ENCODE data around the gene CSNK1D. TPM values are rescaled to one million over a fixed set of nuclear protein-coding genes. Genes with fewer than 3 reads are reported as not detected.

CSNK1D gene
- total and polyA plus RNA-seq, 10 of the 15 experiments (the other 5 are each of a cell fraction or from before 2014, with no cell fraction given), result 5.7 to 105 (median 58.1) TPM

DNA sequence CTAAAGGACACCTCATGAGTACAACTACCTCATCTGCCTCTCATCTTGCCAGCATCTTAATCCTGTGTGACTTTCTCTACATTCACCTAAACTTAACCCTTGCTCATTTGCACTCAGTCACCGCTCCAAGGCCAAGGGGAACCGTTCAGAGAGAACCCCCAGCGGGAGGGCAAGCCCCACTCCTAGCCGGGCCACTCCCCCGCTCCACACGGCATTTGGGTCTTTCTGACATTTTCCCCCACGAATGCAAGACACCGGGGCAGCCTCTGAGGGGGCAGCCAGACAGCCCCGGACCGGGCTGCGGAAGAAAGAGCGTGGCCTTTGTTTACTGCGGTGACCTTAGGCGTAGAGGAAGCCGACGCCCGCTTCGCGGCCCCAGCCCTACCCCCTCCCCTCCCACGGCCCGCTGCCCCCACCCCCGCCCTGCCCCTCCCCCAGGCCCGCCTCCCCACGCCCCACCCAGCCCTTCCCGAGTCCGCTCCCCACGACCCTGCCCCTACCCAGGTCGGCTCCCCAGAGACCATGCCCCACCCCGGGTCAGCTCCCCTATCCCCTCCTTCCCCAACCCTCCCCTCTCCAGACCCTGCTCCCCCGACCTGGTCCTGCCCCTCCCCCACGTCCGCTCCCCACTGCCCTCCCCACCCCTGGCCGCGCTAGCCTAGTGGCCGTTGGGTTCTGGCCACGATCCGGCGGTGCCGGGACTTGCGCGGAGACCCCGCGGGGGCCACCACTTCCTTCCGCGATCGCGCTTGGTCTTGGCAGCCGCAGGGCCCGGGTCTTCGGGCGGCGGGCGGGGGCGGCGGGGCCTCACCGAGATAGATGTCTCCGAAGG is 789 bp downstream of the CSNK1D start (continued):
- TF ChIP-seq JUNB (IDR thresholded peaks at IDR 0.05) (no peak), NR2F1 (conservative IDR thresholded peaks at IDR 0.05) (peak; percentile 71), EGR1 (IDR thresholded peaks at IDR 0.05; ENCODE audit: borderline replicate concordance in 1 of 2, low read depth in 2 of 2, low read length in 2 of 2) (peak in 1 of 2 experiments; percentile 33; a peak in 1 of 3 replicates), IKZF1 (conservative IDR thresholded peaks at IDR 0.05) (no peak), SIX5 (IDR thresholded peaks at IDR 0.05; ENCODE audit: low read depth, low read length, severe bottlenecking) (no peak), NFXL1 (IDR thresholded peaks at IDR 0.05; ENCODE audit: borderline replicate concordance) (no peak), BCL11A (IDR thresholded peaks at IDR 0.05; ENCODE audit: low read depth, low read length) (no peak), CHD2 (IDR thresholded peaks at IDR 0.05; ENCODE audit: borderline replicate concordance, low read depth, low read length) (no peak), FOXK2 (IDR thresholded peaks at IDR 0.05) (no peak), TARDBP (IDR thresholded peaks at IDR 0.05; ENCODE audit: borderline replicate concordance) (no peak), SREBF1 (IDR thresholded peaks at IDR 0.05; ENCODE audit: low read length) (no peak), SMAD1 (IDR thresholded peaks at IDR 0.05; ENCODE audit: low read depth, partially characterized antibody) (no peak), DPF2 (IDR thresholded peaks at IDR 0.05) (0 out of 2 replicates have a peak, but pooled peaks have one; percentile 15)
- TF ChIP-seq, protein P1, sequence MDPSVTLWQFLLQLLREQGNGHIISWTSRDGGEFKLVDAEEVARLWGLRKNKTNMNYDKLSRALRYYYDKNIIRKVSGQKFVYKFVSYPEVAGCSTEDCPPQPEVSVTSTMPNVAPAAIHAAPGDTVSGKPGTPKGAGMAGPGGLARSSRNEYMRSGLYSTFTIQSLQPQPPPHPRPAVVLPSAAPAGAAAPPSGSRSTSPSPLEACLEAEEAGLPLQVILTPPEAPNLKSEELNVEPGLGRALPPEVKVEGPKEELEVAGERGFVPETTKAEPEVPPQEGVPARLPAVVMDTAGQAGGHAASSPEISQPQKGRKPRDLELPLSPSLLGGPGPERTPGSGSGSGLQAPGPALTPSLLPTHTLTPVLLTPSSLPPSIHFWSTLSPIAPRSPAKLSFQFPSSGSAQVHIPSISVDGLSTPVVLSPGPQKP (IDR thresholded peaks at IDR 0.05; ENCODE audit: low read depth, low read length), result no peak
- TF ChIP-seq, protein P2, sequence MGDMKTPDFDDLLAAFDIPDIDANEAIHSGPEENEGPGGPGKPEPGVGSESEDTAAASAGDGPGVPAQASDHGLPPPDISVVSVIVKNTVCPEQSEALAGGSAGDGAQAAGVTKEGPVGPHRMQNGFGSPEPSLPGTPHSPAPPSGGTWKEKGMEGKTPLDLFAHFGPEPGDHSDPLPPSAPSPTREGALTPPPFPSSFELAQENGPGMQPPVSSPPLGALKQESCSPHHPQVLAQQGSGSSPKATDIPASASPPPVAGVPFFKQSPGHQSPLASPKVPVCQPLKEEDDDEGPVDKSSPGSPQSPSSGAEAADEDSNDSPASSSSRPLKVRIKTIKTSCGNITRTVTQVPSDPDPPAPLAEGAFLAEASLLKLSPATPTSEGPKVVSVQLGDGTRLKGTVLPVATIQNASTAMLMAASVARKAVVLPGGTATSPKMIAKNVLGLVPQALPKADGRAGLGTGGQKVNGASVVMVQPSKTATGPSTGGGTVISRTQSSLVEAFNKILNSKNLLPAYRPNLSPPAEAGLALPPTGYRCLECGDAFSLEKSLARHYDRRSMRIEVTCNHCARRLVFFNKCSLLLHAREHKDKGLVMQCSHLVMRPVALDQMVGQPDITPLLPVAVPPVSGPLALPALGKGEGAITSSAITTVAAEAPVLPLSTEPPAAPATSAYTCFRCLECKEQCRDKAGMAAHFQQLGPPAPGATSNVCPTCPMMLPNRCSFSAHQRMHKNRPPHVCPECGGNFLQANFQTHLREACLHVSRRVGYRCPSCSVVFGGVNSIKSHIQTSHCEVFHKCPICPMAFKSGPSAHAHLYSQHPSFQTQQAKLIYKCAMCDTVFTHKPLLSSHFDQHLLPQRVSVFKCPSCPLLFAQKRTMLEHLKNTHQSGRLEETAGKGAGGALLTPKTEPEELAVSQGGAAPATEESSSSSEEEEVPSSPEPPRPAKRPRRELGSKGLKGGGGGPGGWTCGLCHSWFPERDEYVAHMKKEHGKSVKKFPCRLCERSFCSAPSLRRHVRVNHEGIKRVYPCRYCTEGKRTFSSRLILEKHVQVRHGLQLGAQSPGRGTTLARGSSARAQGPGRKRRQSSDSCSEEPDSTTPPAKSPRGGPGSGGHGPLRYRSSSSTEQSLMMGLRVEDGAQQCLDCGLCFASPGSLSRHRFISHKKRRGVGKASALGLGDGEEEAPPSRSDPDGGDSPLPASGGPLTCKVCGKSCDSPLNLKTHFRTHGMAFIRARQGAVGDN (IDR thresholded peaks at IDR 0.05), result no peak
- TF ChIP-seq, protein P3, sequence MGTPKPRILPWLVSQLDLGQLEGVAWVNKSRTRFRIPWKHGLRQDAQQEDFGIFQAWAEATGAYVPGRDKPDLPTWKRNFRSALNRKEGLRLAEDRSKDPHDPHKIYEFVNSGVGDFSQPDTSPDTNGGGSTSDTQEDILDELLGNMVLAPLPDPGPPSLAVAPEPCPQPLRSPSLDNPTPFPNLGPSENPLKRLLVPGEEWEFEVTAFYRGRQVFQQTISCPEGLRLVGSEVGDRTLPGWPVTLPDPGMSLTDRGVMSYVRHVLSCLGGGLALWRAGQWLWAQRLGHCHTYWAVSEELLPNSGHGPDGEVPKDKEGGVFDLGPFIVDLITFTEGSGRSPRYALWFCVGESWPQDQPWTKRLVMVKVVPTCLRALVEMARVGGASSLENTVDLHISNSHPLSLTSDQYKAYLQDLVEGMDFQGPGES (IDR thresholded peaks at IDR 0.05), result no peak
- TF ChIP-seq, protein P4, sequence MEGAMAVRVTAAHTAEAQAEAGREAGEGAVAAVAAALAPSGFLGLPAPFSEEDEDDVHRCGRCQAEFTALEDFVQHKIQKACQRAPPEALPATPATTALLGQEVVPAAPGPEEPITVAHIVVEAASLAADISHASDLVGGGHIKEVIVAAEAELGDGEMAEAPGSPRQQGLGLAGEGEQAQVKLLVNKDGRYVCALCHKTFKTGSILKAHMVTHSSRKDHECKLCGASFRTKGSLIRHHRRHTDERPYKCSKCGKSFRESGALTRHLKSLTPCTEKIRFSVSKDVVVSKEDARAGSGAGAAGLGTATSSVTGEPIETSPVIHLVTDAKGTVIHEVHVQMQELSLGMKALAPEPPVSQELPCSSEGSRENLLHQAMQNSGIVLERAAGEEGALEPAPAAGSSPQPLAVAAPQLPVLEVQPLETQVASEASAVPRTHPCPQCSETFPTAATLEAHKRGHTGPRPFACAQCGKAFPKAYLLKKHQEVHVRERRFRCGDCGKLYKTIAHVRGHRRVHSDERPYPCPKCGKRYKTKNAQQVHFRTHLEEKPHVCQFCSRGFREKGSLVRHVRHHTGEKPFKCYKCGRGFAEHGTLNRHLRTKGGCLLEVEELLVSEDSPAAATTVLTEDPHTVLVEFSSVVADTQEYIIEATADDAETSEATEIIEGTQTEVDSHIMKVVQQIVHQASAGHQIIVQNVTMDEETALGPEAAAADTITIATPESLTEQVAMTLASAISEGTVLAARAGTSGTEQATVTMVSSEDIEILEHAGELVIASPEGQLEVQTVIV (IDR thresholded peaks at IDR 0.05; ENCODE audit: borderline replicate concordance, partially characterized antibody), result no peak
- TF ChIP-seq, protein P5, sequence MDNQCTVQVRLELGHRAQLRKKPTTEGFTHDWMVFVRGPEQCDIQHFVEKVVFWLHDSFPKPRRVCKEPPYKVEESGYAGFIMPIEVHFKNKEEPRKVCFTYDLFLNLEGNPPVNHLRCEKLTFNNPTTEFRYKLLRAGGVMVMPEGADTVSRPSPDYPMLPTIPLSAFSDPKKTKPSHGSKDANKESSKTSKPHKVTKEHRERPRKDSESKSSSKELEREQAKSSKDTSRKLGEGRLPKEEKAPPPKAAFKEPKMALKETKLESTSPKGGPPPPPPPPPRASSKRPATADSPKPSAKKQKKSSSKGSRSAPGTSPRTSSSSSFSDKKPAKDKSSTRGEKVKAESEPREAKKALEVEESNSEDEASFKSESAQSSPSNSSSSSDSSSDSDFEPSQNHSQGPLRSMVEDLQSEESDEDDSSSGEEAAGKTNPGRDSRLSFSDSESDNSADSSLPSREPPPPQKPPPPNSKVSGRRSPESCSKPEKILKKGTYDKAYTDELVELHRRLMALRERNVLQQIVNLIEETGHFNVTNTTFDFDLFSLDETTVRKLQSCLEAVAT (IDR thresholded peaks at IDR 0.05), result no peak

Measured in GM12878 (cell line).